HepG2 (cell line): ENCODE measurements around the gene ABAT. TPM values are rescaled to one million over a fixed set of nuclear protein-coding genes. Genes with fewer than 3 reads are reported as not detected.

Experiments
- ATAC-seq: fragments of 200-7000 bp; cut with Tn5 transposase; 3 replicates; pipeline ENCODE4 v1.9.1; 2020; ENCODE audit warnings: mild to moderate bottlenecking, moderate library complexity
- BruUV-seq: library from RNA; stranded (reverse); fragments of 400-500 nt; replicated peaks from 2 replicates; lab custom pipeline; 2021; lab: Mats Ljungman, UMichigan
- CTCF ChIA-PET: fragments of 300-600 bp; formaldehyde crosslinking; extraction: SDS; loops from one replicate; lab custom pipeline; 2021; ENCODE audit warnings: low total read pairs, inconsistent platforms, low intra/inter-chr PET ratio; lab: Yijun Ruan, JAX
- POLR2A ChIA-PET: fragments of 350-600 bp; sonication (Branson Sonifier 250); formaldehyde crosslinking; loops from one replicate; lab custom pipeline; 2020; ENCODE audit warnings: antibody characterized with exemption, inconsistent platforms; lab: Yijun Ruan, JAX
- DNase-seq: peaks from one replicate; pipeline ENCODE4 v3.0.0-alpha.2; 2015; ENCODE audit warnings: low spot score
- FAIRE-seq: peaks from 3 replicates; lab custom pipeline; 2011; peaks lifted over from hg19 to GRCh38; lab: Jason Lieb, UNC
- H2AFZ ChIP-seq: one replicate; pipeline ENCODE4 v1.6.1; 2011; ENCODE audit warnings: low read length, inconsistent platforms
- H3K27ac ChIP-seq: fragments of 300-600 bp; 3 replicates; pipeline ENCODE4 v1.8.0; 2011; ENCODE audit warnings: mixed run types, mild to moderate bottlenecking, mixed read lengths, low read length, inconsistent platforms; ENCODE audit not compliant: insufficient read depth; ENCODE audit errors: extremely low read length
- H3K27me3 ChIP-seq, 2 experiments: fragments of 200-600 bp in 1 of 2; 2 replicates in 1 of 2; 3 replicates in 1 of 2; pipeline versions ENCODE4 v1.6.0 to v1.8.0; 2011; ENCODE audit warnings: low read length in 2 of 2, mild to moderate bottlenecking in 2 of 2, moderate library complexity in 2 of 2, inconsistent platforms in 1 of 2; ENCODE audit not compliant: insufficient read depth in 2 of 2, control insufficient read depth in 1 of 2
- H3K36me3 ChIP-seq, 2 experiments: fragments of 200-600 bp in 1 of 2; replicated peaks in 1 of 2; 2 replicates in 1 of 2; 3 replicates in 1 of 2; pipeline versions ENCODE4 v1.5.1 to v1.8.0; 2011; ENCODE audit warnings: low read length in 2 of 2, inconsistent platforms in 1 of 2; ENCODE audit not compliant: insufficient read depth in 2 of 2, control insufficient read depth in 1 of 2
- H3K4me1 ChIP-seq: 2 replicates; pipeline ENCODE4 v1.5.1; 2012; ENCODE audit warnings: low read length, inconsistent platforms; ENCODE audit not compliant: insufficient read depth
- H3K4me2 ChIP-seq: 2 replicates; pipeline ENCODE4 v1.6.0; 2011; ENCODE audit warnings: low read depth, low read length, inconsistent platforms
- H3K4me3 ChIP-seq, 3 experiments: fragments of 200-600 bp in 1 of 3; sonication (generic), shearing (Covaris generic) in 1 of 3; replicated peaks in 1 of 3; 2 replicates each; pipeline ENCODE4 v1.5.1; 2011 to 2016; ENCODE audit warnings: low read length in 3 of 3, inconsistent platforms in 2 of 3, low read depth in 2 of 3, mild to moderate bottlenecking in 2 of 3, control low read depth in 1 of 3, mixed read lengths in 1 of 3; ENCODE audit not compliant: insufficient read depth in 1 of 3
- H3K79me2 ChIP-seq: one replicate; pipeline ENCODE4 v1.6.1; 2011; ENCODE audit warnings: low read length, inconsistent platforms; ENCODE audit not compliant: insufficient read depth
- H3K9ac ChIP-seq: 2 replicates; pipeline ENCODE4 v1.6.0; 2011; ENCODE audit warnings: mild to moderate bottlenecking, low read depth, low read length, inconsistent platforms; ENCODE audit not compliant: insufficient read depth
- H3K9me3 ChIP-seq: 2 replicates; pipeline ENCODE4 v1.5.1; 2012; ENCODE audit warnings: mild to moderate bottlenecking, low read length
- H4K20me1 ChIP-seq: 2 replicates; pipeline ENCODE4 v1.6.0; 2011; ENCODE audit warnings: inconsistent platforms, mild to moderate bottlenecking, low read length, moderate library complexity; ENCODE audit not compliant: insufficient read depth
- MAFF ChIP-seq: IDR thresholded peaks from 2 replicates; pipeline ENCODE4 v1.6.1; 2011; ENCODE audit warnings: low read depth, low read length, improper control_type of control experiment
- MTF2 ChIP-seq: sonication (generic); formaldehyde crosslinking; IDR thresholded peaks from 2 replicates; pipeline ENCODE4 v1.5.0; 2020; ENCODE audit warnings: missing genetic modification reagents, borderline replicate concordance
- NAIF1 ChIP-seq: sonication (generic); formaldehyde crosslinking; IDR thresholded peaks from 2 replicates; pipeline ENCODE4 v1.5.0; 2020; ENCODE audit warnings: mild to moderate bottlenecking, missing genetic modification reagents, borderline replicate concordance
- NFE2L1 ChIP-seq: sonication (generic); formaldehyde crosslinking; IDR thresholded peaks from 2 replicates; pipeline ENCODE4 v1.4.0; 2020; ENCODE audit warnings: missing genetic modification reagents, mild to moderate bottlenecking, borderline replicate concordance
- NR1H2 ChIP-seq: sonication (generic); formaldehyde crosslinking; IDR thresholded peaks from 2 replicates; pipeline ENCODE4 v1.8.1; 2022; ENCODE audit warnings: low read depth, missing genetic modification reagents, borderline replicate concordance
- RFXAP ChIP-seq: sonication (generic); formaldehyde crosslinking; IDR thresholded peaks from 2 replicates; pipeline ENCODE4 v1.4.0; 2020; ENCODE audit warnings: missing genetic modification reagents, borderline replicate concordance
- SMAD9 ChIP-seq: sonication (generic); formaldehyde crosslinking; IDR thresholded peaks from 2 replicates; pipeline ENCODE4 v1.5.1; 2020; ENCODE audit warnings: mild to moderate bottlenecking, missing genetic modification reagents
- ZNF205 ChIP-seq: IDR thresholded peaks from 2 replicates; pipeline ENCODE4 v1.6.1; 2018; ENCODE audit warnings: missing biosample characterization, missing genetic modification reagents
- ZNF552 ChIP-seq: sonication (generic); formaldehyde crosslinking; IDR thresholded peaks from 2 replicates; pipeline ENCODE4 v1.9.0; 2022; ENCODE audit warnings: missing genetic modification reagents, mild to moderate bottlenecking, borderline replicate concordance
- ZNF557 ChIP-seq: sonication (generic); formaldehyde crosslinking; IDR thresholded peaks from 2 replicates; pipeline ENCODE4 v1.4.0; 2020; ENCODE audit warnings: missing genetic modification reagents
- WGBS: methylation state at CpG from one replicate; pipeline ENCODE4 v1.1.6; 2017; ENCODE audit warnings: low lambda C conversion rate; 5-methylcytosine and 5-hydroxymethylcytosine counted together
- in situ Hi-C: cut with HindIII; loops from 2 replicates; pipeline ENCODE4 v1.10.0; 2017; ENCODE audit warnings: low pct_unique_long_range_greater_than_20kb; ENCODE audit not compliant: extremely low pct_ligation_motif_present
- intact Hi-C: fragments of 100-400 bp; cut with micrococcal nuclease; formaldehyde crosslinking; loops from one replicate; pipeline ENCODE4 v1.10.0; 2022; ENCODE audit not compliant: unreplicated experiment
- polyA plus RNA-seq, 8 experiments: library from polyadenylated mRNA; depleted of rRNA in 3 of 8; stranded (reverse) in 7 of 8; unstranded in 1 of 8; fragments of >200 nt; fragmentation: Illumina TruSeq in 4 of 8; extraction: Trizol in 4 of 8; gene quantifications; 2 replicates each; pipeline versions ENCODE4 v1.2.1 to v1.2.3, GENCODE V29; 2011 to 2016; ENCODE audit warnings: low read depth in 4 of 8, missing spikeins in 1 of 8, mixed read lengths in 1 of 8; ENCODE audit not compliant: insufficient read depth in 1 of 8
- total RNA-seq, 5 experiments: library from RNA; depleted of rRNA; stranded (reverse); fragments of >200 nt; fragmentation: Illumina TruSeq; extraction: Trizol; gene quantifications; 2 replicates each; pipeline ENCODE4 v1.2.3, GENCODE V29; 2016; ENCODE audit warnings: low read depth in 1 of 5
- TF ChIP-seq, protein P1 (sequence below): sonication (generic); formaldehyde crosslinking; IDR thresholded peaks from 2 replicates; pipeline ENCODE4 v1.4.0; 2020; ENCODE audit warnings: mild to moderate bottlenecking, missing genetic modification reagents
- TF ChIP-seq, protein P2 (sequence below): sonication (generic); formaldehyde crosslinking; conservative IDR thresholded peaks from 2 replicates; pipeline ENCODE4 v1.4.0; 2020; ENCODE audit warnings: missing genetic modification reagents

Gene ABAT
- total and polyA plus RNA-seq, 2 of the 13 experiments (the other 11 are each of a cell fraction or from before 2014, with no cell fraction given): 47.6 to 97.3 TPM

DNA sequence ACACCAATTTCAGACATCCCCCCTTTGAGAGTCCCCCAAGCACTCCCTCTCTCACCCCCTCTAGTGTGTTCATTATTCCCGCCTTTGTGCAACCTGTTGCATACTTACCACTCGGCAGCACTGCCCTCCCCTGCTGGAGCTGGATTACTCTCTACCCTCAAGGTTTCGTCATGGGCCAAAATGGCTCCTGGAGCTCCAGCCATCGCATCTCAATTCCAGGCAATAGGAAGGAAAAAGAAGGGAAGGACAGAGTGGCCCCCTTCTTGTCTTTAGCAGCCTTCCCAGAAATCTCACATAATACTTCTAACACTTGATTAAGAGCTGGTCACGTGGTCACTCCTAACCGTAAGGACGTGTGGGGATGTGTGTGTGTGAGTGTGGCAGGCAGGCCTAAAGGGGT, 102.8 kb downstream of the ABAT start:
- H2AFZ ChIP-seq: no peak overlapping the region
- H3K9ac ChIP-seq: no peak overlapping the region
- no peaks in the 10 kb centered on the region for H3K9me3 ChIP-seq
- TF ChIP-seq, protein P1, sequence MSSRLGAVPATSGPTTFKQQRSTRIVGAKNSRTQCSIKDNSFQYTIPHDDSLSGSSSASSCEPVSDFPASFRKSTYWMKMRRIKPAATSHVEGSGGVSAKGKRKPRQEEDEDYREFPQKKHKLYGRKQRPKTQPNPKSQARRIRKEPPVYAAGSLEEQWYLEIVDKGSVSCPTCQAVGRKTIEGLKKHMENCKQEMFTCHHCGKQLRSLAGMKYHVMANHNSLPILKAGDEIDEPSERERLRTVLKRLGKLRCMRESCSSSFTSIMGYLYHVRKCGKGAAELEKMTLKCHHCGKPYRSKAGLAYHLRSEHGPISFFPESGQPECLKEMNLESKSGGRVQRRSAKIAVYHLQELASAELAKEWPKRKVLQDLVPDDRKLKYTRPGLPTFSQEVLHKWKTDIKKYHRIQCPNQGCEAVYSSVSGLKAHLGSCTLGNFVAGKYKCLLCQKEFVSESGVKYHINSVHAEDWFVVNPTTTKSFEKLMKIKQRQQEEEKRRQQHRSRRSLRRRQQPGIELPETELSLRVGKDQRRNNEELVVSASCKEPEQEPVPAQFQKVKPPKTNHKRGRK (CRISPR knock-in tag): no peak
- no peak for TF ChIP-seq MTF2 (CRISPR knock-in tag)
- TF ChIP-seq NAIF1 (CRISPR knock-in tag): no peak
- TF ChIP-seq RFXAP: no peak
- TF ChIP-seq, protein P2, sequence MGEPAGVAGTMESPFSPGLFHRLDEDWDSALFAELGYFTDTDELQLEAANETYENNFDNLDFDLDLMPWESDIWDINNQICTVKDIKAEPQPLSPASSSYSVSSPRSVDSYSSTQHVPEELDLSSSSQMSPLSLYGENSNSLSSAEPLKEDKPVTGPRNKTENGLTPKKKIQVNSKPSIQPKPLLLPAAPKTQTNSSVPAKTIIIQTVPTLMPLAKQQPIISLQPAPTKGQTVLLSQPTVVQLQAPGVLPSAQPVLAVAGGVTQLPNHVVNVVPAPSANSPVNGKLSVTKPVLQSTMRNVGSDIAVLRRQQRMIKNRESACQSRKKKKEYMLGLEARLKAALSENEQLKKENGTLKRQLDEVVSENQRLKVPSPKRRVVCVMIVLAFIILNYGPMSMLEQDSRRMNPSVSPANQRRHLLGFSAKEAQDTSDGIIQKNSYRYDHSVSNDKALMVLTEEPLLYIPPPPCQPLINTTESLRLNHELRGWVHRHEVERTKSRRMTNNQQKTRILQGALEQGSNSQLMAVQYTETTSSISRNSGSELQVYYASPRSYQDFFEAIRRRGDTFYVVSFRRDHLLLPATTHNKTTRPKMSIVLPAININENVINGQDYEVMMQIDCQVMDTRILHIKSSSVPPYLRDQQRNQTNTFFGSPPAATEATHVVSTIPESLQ (CRISPR knock-in tag): no peak
- no peak for TF ChIP-seq MAFF
- TF ChIP-seq ZNF552: no peak
- TF ChIP-seq NFE2L1 (CRISPR knock-in tag): no peak
- TF ChIP-seq SMAD9 (CRISPR knock-in tag): no peak
- TF ChIP-seq NR1H2 (CRISPR knock-in tag): no peak
- no peak for TF ChIP-seq ZNF557 (CRISPR knock-in tag)
- no peak for TF ChIP-seq ZNF205 (CRISPR knock-in tag)
- no peak overlapping the region for H3K27ac ChIP-seq
- intact Hi-C loops: no loop called here
- H3K27me3 ChIP-seq: no peaks in the 10 kb centered on the region
- H3K4me2 ChIP-seq: no peak overlapping the region
- peaks cover 39 to 72% of the 10 kb centered on the region in 2 experiments for H3K36me3 ChIP-seq
- WGBS: 82% methylated on average over 7 of the region's 7 CpGs
- no peaks in the 10 kb centered on the region for H3K4me1 ChIP-seq
- no peaks in the 10 kb centered on the region for H3K79me2 ChIP-seq
- no peak overlapping the region for H3K4me3 ChIP-seq
- in situ Hi-C loops: no loop called here
- no peak for ATAC-seq
- FAIRE-seq: no peak
- BruUV-seq: no TSS peak
- H4K20me1 ChIP-seq: no peaks in the 10 kb centered on the region
- DNase-seq: no peak
- CTCF ChIA-PET: no interaction called here
- POLR2A ChIA-PET: no interaction called here
